RWPE2 (cell line): ENCODE measurements around the gene ALKBH2.

ENCODE experiments used
- ATAC-seq: fragments of 200-7000 bp; cut with Tn5 transposase; 3 replicates; pipeline ENCODE4 v1.9.1; 2021; ENCODE audit warnings: low read depth
- DNase-seq: peaks from one replicate; pipeline ENCODE4 v3.0.0-alpha.2; 2020; ENCODE audit warnings: low spot score
- H3K27ac ChIP-seq: fragments of 450-650 bp; 2 replicates; pipeline ENCODE4 v1.5.1; 2017; ENCODE audit warnings: mild to moderate bottlenecking; ENCODE audit not compliant: poor library complexity, severe bottlenecking
- H3K27me3 ChIP-seq: fragments of 250-450 bp; sonication (Bioruptor Pico); 2 replicates; pipeline ENCODE4 v1.5.1; 2021; ENCODE audit warnings: mild to moderate bottlenecking, moderate library complexity; ENCODE audit not compliant: insufficient read depth, poor library complexity, severe bottlenecking
- H3K36me3 ChIP-seq: fragments of 250-450 bp; sonication (Bioruptor Pico); 2 replicates; pipeline ENCODE4 v1.5.1; 2020; ENCODE audit warnings: low read depth, mild to moderate bottlenecking, moderate library complexity
- H3K4me1 ChIP-seq: fragments of 250-450 bp; sonication (Bioruptor Pico); 2 replicates; pipeline ENCODE4 v1.5.1; 2021; ENCODE audit warnings: mild to moderate bottlenecking, moderate library complexity; ENCODE audit not compliant: insufficient read depth, poor library complexity, severe bottlenecking
- H3K4me3 ChIP-seq: fragments of 250-450 bp; sonication (Bioruptor Pico); 2 replicates; pipeline ENCODE4 v1.5.1; 2021; ENCODE audit warnings: mild to moderate bottlenecking, moderate library complexity; ENCODE audit not compliant: severe bottlenecking
- H3K9me3 ChIP-seq: fragments of 250-450 bp; sonication (Bioruptor Pico); 2 replicates; pipeline ENCODE4 v1.5.1; 2021; ENCODE audit warnings: mild to moderate bottlenecking, moderate library complexity; ENCODE audit not compliant: severe bottlenecking
- CTCF ChIP-seq: fragments of 450-650 bp; IDR thresholded peaks from one replicate; pipeline ENCODE4 v1.5.1; 2017; ENCODE audit warnings: mild to moderate bottlenecking, moderate library complexity; ENCODE audit not compliant: poor library complexity, severe bottlenecking

The ALKBH2 gene

GRCh38 chr12:109120557-109120956 is 27.3 kb upstream of the ALKBH2 start:
- DNase-seq (no peak), ATAC-seq (no peak)
- no peaks in the 10 kb centered on the region for H3K27me3 ChIP-seq
- TF ChIP-seq CTCF, result no peak
- H3K4me3 ChIP-seq, result no peak overlapping the region
- no peaks in the 10 kb centered on the region for H3K9me3 ChIP-seq
- no peak overlapping the region for H3K27ac ChIP-seq
- no peaks in the 10 kb centered on the region for H3K4me1 ChIP-seq
- H3K36me3 ChIP-seq, result no peaks in the 10 kb centered on the region

- no peak for TF ChIP-seq CTCF
- no peak overlapping the region for H3K27ac ChIP-seq
- no peak for ATAC-seq
Measured at GRCh38 chr12:109120095-109120494, 26.8 kb upstream of the ALKBH2 start.

GRCh38 chr12:109116611-109116949 is 23.3 kb upstream of the ALKBH2 start:
- Histone ChIP-seq H3K4me3 (no peak overlapping the region), H3K4me1 (peaks cover 2% of the 10 kb centered on the region), H3K36me3 (no peaks in the 10 kb centered on the region), H3K27me3 (no peaks in the 10 kb centered on the region), H3K27ac (no peak overlapping the region), H3K9me3 (no peaks in the 10 kb centered on the region)
- no peak for DNase-seq
- TF ChIP-seq CTCF, result no peak
- no peak for ATAC-seq

More at GRCh38 chr12:109120095-109120494, 26.8 kb upstream of the ALKBH2 start:
- Histone ChIP-seq H3K27me3 (no peaks in the 10 kb centered on the region), H3K9me3 (no peaks in the 10 kb centered on the region), H3K36me3 (no peaks in the 10 kb centered on the region), H3K4me1 (no peaks in the 10 kb centered on the region), H3K4me3 (no peak overlapping the region)
- DNase-seq, result no peak

- Histone ChIP-seq H3K9me3 (no peaks in the 10 kb centered on the region), H3K36me3 (no peaks in the 10 kb centered on the region), H3K4me3 (no peak within 1 kb of the TSS), H3K27me3 (no peaks in the 10 kb centered on the region), H3K27ac (no peak within 1 kb of the TSS), H3K4me1 (peaks cover 4% of the 10 kb centered on the region)
- ATAC-seq, result no peak
- no peak for TF ChIP-seq CTCF
- no peak for DNase-seq
Measured at GRCh38 chr12:109115758-109116610, 22.7 kb upstream of the ALKBH2 start, which contains the start of gene ACACB. ACACB (plus strand) TSS chr12:109116587; CDS start chr12:109139406, 22,819 bp downstream.

- Histone ChIP-seq H3K9me3 (no peaks in the 10 kb centered on the region), H3K27me3 (no peaks in the 10 kb centered on the region), H3K4me1 (peaks cover 4% of the 10 kb centered on the region), H3K36me3 (peaks cover 2% of the 10 kb centered on the region), H3K27ac (no peak overlapping the region), H3K4me3 (no peak overlapping the region)
- no peak for TF ChIP-seq CTCF
- ATAC-seq (no peak), DNase-seq (no peak)
Measured at GRCh38 chr12:109115404-109115757, 22.1 kb upstream of the ALKBH2 start.
